Liver (tissue), 9 donors: ENCODE measurements around the gene GRM1. TPM values are rescaled to one million over a fixed set of nuclear protein-coding genes. Genes with fewer than 3 reads are reported as not detected.

Experiments
- DNase-seq: peaks from one replicate; pipeline ENCODE4 v3.0.0-alpha.2; 2017; ENCODE audit warnings: low spot score
- H3K27ac ChIP-seq, 2 donors: one replicate each; pipeline ENCODE4 v1.7.0; 2013; ENCODE audit warnings: inconsistent platforms in 2 of 2, low read length in 2 of 2, control low read depth in 1 of 2, low read depth in 1 of 2, mild to moderate bottlenecking in 1 of 2
- H3K27me3 ChIP-seq, 4 donors: one replicate each; pipeline versions ENCODE4 v1.6.1 to v1.7.0; 2013; ENCODE audit warnings: low read length in 3 of 4, inconsistent platforms in 1 of 4, mild to moderate bottlenecking in 1 of 4, moderate library complexity in 1 of 4; ENCODE audit not compliant: control insufficient read depth in 4 of 4, insufficient read depth in 4 of 4
- H3K36me3 ChIP-seq, 4 donors: one replicate each; pipeline versions ENCODE4 v1.6.1 to v1.7.0; 2013; ENCODE audit warnings: low read length in 3 of 4, mild to moderate bottlenecking in 3 of 4, low read depth in 1 of 4, moderate library complexity in 1 of 4; ENCODE audit not compliant: control insufficient read depth in 4 of 4, insufficient read depth in 3 of 4
- H3K4me1 ChIP-seq, 4 donors: one replicate each; pipeline versions ENCODE4 v1.6.1 to v1.7.0; 2013; ENCODE audit warnings: low read length in 3 of 4, mild to moderate bottlenecking in 3 of 4, moderate library complexity in 1 of 4; ENCODE audit not compliant: control insufficient read depth in 4 of 4, insufficient read depth in 4 of 4
- H3K4me3 ChIP-seq, 3 donors: one replicate each; pipeline versions ENCODE4 v1.6.1 to v1.7.0; 2013; ENCODE audit warnings: low read length in 3 of 3, control low read depth in 1 of 3, low read depth in 1 of 3, mild to moderate bottlenecking in 1 of 3
- H3K9ac ChIP-seq, 2 donors: one replicate each; pipeline ENCODE4 v1.7.0; 2013; ENCODE audit warnings: low read length in 2 of 2, mild to moderate bottlenecking in 2 of 2, moderate library complexity in 2 of 2, control low read depth in 1 of 2, low read depth in 1 of 2
- H3K9me3 ChIP-seq, 4 donors: one replicate each; pipeline versions ENCODE4 v1.6.1 to v1.7.0; 2013; ENCODE audit warnings: low read length in 3 of 4; ENCODE audit not compliant: control insufficient read depth in 4 of 4
- CTCF ChIP-seq: fragments of 150-350 bp; IDR thresholded peaks from 2 replicates; pipeline ENCODE4 v1.5.1; 2017; ENCODE audit warnings: improper control_type of control experiment, low read depth, low read length; ENCODE audit not compliant: missing input control
- FOXA1 ChIP-seq: IDR thresholded peaks from 2 replicates; pipeline ENCODE4 v1.6.1; 2016; ENCODE audit warnings: antibody characterized with exemption
- FOXA2 ChIP-seq: IDR thresholded peaks from 2 replicates; pipeline ENCODE4 v1.6.1; 2016; ENCODE audit warnings: antibody characterized with exemption
- GABPA ChIP-seq, 2 donors: IDR thresholded peaks in 1 of 2; conservative IDR thresholded peaks in 1 of 2; 2 replicates each; pipeline ENCODE4 v1.6.1; 2016; ENCODE audit warnings: antibody characterized with exemption in 2 of 2, mild to moderate bottlenecking in 1 of 2, moderate library complexity in 1 of 2
- HNF4A ChIP-seq, 2 donors: conservative IDR thresholded peaks; 2 replicates each; pipeline ENCODE4 v1.6.1; 2016; ENCODE audit warnings: antibody characterized with exemption in 2 of 2, mild to moderate bottlenecking in 2 of 2
- HNF4G ChIP-seq: IDR thresholded peaks from 2 replicates; pipeline ENCODE4 v1.6.1; 2016; ENCODE audit warnings: antibody characterized with exemption
- NR2F2 ChIP-seq: IDR thresholded peaks from 2 replicates; pipeline ENCODE4 v1.6.1; 2016; ENCODE audit warnings: antibody characterized with exemption
- RAD21 ChIP-seq, 2 donors: IDR thresholded peaks; 2 replicates each; pipeline ENCODE4 v1.6.1; 2016; ENCODE audit warnings: antibody characterized with exemption in 2 of 2, mild to moderate bottlenecking in 2 of 2
- RXRA ChIP-seq, 2 donors: IDR thresholded peaks; 2 replicates each; pipeline ENCODE4 v1.6.1; 2017 to 2018; ENCODE audit warnings: antibody characterized with exemption in 2 of 2, mild to moderate bottlenecking in 1 of 2
- SP1 ChIP-seq: IDR thresholded peaks from 2 replicates; pipeline ENCODE4 v1.6.1; 2018; ENCODE audit warnings: antibody characterized with exemption, mild to moderate bottlenecking
- TAF1 ChIP-seq: conservative IDR thresholded peaks from 2 replicates; pipeline ENCODE4 v1.6.1; 2016; ENCODE audit warnings: antibody characterized with exemption, mild to moderate bottlenecking
- ZBTB33 ChIP-seq: IDR thresholded peaks from 2 replicates; pipeline ENCODE4 v1.6.1; 2016; ENCODE audit warnings: antibody characterized with exemption
- WGBS: extraction: QIAGEN DNeasy Blood & Tissue Kit; methylation state at CpG from one replicate; pipeline ENCODE4 v1.1.7; 2013; 5-methylcytosine and 5-hydroxymethylcytosine counted together
- polyA plus RNA-seq, 2 donors: library from polyadenylated mRNA; stranded (reverse) in 1 of 2; unstranded in 1 of 2; fragments of 200-250 nt in 1 of 2; fragments of >200 nt in 1 of 2; fragmentation: Nextera tagmentation in 1 of 2; extraction: Ambion mirVana in 1 of 2; gene quantifications; one replicate each; pipeline versions ENCODE4 v1.2.1 to v1.2.3, GENCODE V29; 2013 to 2015
- total RNA-seq, 2 donors: library from RNA; depleted of rRNA; stranded (reverse); fragments of >200 nt; gene quantifications; one replicate each; pipeline ENCODE4 v1.2.3, GENCODE V29; 2014
- donor health status: healthy.
- donor health status: healthy.
- donor health status: healthy.
- donor health status: healthy.
- donor health status: healthy.

The GRM1 gene
- total and polyA plus RNA-seq, 4 donors = under 0.01 to 0.05 (median 0.01) TPM; not detected in 1

GRCh38 chr6:146423452-146423851 is 394.6 kb downstream of the GRM1 start (continued):
- TF ChIP-seq HNF4A (conservative IDR thresholded peaks at IDR 0.05) = no peak
- no peak for TF ChIP-seq NR2F2
- TF ChIP-seq HNF4G = no peak

GRCh38 chr6:146426516-146426915 is 397.7 kb downstream of the GRM1 start:
- H3K9ac ChIP-seq = no peak overlapping the region
- DNase-seq = no peak
- no peak overlapping the region for H3K4me3 ChIP-seq
- no peaks in the 10 kb centered on the region for H3K36me3 ChIP-seq
- peaks cover 0 to 4% (median 0%) of the 10 kb centered on the region in 4 donors for H3K27me3 ChIP-seq
- WGBS = 83% methylated on average over 7 of the region's 7 CpGs
- TF ChIP-seq ZBTB33 = no peak
- no peaks in the 10 kb centered on the region for H3K4me1 ChIP-seq
- H3K27ac ChIP-seq = no peak overlapping the region
- no peaks in the 10 kb centered on the region for H3K9me3 ChIP-seq

GRCh38 chr6:146429831-146430230 is 401.0 kb downstream of the GRM1 start:
- Histone ChIP-seq H3K36me3 (no peaks in the 10 kb centered on the region), H3K27me3 (peaks cover 0 to 8% (median 3%) of the 10 kb centered on the region in 4 donors), H3K4me1 (peaks cover 0 to 8% (median 0%) of the 10 kb centered on the region in 4 donors), H3K4me3 (no peak overlapping the region), H3K27ac (no peak overlapping the region), H3K9me3 (no peaks in the 10 kb centered on the region), H3K9ac (no peak overlapping the region)
- no peak for DNase-seq
- 96% methylated on average over 4 of the region's 4 CpGs for WGBS
- TF ChIP-seq RAD21 (IDR thresholded peaks at IDR 0.05) (no peak), FOXA1 (no peak), ZBTB33 (no peak), HNF4G (no peak), NR2F2 (no peak), RXRA (IDR thresholded peaks at IDR 0.05) (no peak), TAF1 (no peak), SP1 (no peak), FOXA2 (no peak), GABPA (IDR thresholded peaks at IDR 0.05 in 1 of 2, conservative IDR thresholded peaks at IDR 0.05 in 1 of 2) (no peak), CTCF (no peak)
